GM18951 (cell line): ENCODE data around the gene PLEKHA7.
"Not testable (repeated sequence)": the region's sequence is repeated elsewhere in the genome, so short reads cannot be mapped to it uniquely, and the experiment has no call there.

Experiments
- POLR2A ChIP-seq: IDR thresholded peaks from 4 replicates; pipeline ENCODE4 v1.6.1; 2011; ENCODE audit warnings: mild to moderate bottlenecking; ENCODE audit not compliant: insufficient read length, insufficient read depth; ENCODE audit errors: extremely low read depth
- in situ Hi-C: fragments of 300-500 bp; cut with MboI; formaldehyde crosslinking; loops from one replicate; pipeline ENCODE4 v1.12.0; 2022; ENCODE audit warnings: low sequenced_read_pairs, mixed read lengths, inconsistent platforms; ENCODE audit not compliant: unreplicated experiment

PLEKHA7 gene

DNA sequence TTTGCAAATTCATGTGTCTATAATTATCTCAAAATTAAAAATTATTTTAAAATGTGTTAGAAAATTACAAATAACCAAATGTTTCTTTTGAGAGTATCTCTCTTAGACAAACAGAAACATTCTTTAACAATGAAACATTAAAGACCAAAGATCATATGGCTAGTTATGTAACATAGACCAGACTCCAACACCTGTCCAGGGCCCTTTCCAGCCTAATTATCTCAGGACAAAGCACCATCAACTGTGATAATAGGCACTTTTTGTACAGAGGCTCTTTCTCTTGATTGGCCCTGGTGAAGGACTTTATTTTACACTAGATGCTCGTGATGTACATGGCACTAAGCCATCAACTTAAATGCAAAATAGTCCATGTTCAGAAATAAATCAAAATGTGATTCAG lies 5.0 kb upstream of the PLEKHA7 start:
- no peak for TF ChIP-seq POLR2A
- in situ Hi-C loops, result no loop called here

DNA sequence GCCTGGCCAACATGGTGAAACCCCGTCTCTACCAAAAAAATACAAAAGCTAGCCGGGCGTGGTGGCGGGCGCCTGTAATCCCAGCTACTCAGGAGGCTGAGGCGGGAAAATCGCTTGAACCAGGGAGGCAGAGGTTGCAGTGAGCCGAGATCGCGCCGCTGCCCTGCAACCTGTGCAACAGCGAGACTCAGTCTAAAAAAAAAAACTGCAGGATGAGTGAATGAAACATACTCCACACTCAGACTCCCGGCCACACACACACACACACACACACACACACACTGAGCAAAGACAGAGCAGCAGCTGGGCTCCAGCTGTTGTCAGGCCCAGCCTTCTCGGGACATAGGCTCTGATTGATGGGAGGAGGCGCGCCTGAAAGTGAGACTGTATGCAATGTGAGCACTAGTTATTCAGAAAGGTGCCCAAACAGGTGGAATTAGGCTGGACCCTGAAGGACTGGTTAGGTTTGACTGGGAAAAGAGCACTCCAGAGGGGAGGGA lies 1.5 kb upstream of the PLEKHA7 start:
- in situ Hi-C loops, result no loop called here

DNA sequence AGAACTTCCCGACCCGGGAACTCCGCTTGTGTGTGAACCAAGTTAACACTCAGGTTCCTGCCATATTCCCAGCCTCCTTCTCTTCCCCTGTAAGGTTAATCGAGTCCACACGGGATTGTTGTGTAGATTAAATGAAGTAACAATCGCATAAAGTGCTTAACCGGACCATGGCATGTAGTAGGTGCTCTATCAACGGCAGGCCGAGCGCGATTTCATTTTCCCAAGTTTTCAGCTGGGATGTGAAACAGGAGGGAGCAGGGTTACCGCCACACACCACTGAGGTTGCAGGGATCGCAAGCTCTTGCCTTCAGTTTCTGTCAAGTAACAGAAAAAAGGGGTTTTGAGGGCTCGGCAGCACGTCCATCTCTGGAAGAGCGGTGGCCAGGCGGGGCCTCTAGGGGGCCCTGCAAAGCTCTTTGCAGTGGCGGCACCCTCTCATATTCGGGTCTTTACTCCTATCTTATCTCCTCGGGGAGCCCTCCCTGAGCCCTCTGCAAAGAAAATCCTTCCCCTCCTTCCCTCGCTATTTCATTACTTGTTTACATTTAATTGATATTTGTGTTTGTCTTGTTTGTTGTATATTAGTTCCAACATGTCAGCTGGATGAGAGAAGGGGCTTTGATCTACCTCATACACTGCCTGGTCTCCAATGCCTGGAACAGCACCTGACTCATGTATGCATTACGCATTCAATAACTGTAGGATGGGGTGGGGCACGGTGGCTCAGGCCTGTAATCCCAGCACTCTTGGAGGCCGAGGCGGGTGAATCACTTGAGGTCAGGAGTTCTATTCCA lies 816 bp upstream of the PLEKHA7 start:
- TF ChIP-seq POLR2A, result no peak
- in situ Hi-C loops, result no loop called here

More for the DNA sequence above, 1.5 kb upstream of the PLEKHA7 start:
- no peak for TF ChIP-seq POLR2A

DNA sequence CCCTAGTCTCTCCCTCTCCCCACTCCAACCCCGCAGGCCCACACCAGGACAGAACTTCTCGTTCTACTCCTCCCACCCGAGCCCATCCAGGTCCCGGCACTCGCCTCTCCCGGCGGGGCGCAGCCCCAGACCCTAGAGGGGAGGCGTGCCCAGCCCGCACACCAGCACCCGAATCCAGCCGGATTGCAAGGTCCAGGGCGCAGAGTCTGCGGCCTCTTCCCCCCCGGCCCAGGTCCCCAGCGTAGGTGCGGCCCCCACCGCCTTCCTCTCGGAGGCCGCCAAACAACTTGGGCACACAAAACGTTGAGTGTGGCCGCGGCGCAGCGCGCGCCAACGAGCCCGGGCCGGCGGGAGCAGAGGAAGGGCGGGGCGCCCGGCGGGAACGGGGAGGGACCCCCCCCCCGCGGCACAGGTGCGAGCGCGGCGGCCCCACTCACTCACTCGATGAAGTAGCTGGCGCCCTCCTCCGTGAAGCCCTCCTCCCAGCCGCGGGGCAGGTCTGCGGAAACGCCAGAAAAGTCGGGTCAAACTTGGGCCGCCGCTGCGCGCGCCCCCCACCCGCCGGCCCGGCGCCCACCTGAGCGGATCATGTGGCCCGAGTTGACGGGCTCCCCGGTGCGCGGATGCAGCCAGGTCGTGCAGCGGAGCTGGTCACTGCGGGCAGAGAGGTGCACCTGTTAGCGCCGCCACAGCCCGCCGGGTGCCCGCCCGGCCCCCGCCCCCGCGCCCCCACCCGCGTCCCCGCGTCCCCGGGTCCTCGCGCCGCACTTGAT lies 480 bp downstream of the PLEKHA7 start:
- TF ChIP-seq POLR2A, result no peak
- in situ Hi-C loops, result no loop called here

DNA sequence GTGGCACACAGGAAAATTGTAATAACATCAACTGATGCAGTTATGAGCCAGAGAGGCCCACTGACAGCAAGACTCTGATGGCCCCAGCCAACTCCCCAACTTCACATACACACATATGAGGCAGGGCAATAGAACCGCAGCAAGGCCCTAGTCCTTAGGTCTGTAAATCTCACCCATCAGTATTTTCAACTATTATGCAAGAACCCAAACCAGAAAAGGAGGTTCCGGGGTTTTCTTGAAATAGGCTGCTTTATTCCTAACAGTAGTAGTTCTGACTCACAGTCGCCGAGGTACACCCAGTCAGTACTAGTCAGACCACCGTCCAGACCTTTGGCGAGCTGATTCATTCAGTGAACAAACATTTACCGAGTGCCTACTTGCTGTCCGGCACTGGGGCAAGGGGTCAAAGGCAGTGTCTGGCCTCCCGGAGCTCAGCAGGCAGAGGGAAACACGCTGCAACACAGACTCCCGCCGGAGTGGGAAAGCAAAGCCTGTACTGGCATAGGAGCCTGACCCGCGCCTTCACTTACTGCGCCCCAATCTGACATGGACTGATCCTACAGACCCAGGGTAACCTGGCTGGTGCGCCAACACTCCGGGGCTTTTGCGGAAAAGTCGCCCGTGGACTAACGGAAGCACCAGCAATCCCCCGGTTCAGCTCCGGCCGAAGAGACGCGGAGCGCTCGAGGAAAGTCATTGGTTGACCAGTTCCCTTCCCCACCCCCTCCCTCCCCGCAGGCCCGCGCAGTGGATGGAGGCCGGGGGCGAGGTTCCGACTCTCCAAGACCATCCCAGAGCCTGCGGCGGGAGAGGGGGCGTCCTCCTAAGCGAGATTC lies 1.3 kb downstream of the PLEKHA7 start:
- no peak for TF ChIP-seq POLR2A
- in situ Hi-C loops, result no loop called here

DNA sequence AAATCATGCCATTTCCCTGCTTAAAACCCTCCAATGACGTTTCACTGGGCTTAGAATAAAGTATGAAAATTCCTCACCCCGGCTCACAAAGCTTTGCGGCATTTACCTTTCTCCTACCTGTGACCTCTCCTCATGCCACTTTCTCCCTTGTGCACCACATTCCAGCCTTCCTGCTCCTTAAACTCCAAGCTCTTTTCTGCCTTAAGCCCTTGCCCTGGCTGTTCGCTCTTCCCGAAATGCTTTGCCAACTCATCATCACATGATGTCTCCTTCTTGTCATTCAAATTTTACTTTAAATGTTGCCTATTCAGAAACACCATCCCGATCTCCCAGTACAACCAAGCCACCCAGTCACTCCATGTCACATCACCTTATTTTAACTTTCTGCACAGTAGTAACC lies 2.0 kb downstream of the PLEKHA7 start:
- in situ Hi-C loops, result no loop called here
- TF ChIP-seq POLR2A, result no peak

DNA sequence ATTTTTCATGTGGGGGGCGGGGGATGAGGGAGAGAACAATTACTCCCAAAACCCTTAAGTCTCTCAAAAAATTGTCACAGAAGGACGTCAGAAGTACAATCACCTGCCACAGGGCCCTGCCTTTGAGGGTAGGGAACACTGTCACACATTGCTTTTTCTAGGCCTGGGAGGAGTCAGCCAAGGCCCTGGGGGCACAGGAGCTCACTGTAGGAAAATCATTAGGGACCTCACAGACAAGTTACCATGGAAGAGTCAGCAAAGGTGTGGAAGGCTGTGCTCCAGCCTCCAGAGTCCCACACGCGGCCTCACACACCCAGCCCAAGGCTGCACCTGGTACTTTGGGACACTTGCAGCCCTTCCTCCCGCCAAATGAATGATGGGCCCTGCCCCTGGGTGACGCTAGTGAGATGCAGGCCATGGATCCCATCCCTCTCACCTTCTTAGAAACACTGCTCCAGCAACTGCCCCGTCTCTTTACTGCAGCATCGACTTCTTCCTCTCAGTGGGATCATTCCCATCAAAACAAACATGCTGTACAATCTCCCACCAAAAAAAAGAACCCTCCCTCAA lies 3.3 kb downstream of the PLEKHA7 start:
- no peak for TF ChIP-seq POLR2A
- in situ Hi-C loops, result no loop called here

DNA sequence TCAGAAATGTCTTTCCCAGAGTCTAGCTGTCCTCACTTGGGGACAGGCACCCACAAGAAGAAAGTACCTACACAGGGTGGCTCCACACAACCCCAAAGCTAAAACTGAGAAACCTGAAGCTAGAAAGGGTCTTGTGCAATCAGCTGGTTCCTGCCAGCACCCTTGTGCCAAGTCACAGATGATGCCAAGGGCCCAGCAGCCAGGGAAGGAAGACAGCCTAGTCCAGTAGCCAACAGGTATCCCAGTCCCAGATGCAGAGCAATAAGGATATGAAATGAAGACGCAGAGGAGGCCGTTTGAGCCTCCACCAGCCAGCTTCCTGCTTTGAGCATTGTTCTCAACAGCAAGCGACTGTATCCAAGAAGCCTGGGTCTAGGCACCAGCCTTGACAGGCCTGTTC lies 6.1 kb downstream of the PLEKHA7 start:
- TF ChIP-seq POLR2A, result no peak
- in situ Hi-C loops, result no loop called here

DNA sequence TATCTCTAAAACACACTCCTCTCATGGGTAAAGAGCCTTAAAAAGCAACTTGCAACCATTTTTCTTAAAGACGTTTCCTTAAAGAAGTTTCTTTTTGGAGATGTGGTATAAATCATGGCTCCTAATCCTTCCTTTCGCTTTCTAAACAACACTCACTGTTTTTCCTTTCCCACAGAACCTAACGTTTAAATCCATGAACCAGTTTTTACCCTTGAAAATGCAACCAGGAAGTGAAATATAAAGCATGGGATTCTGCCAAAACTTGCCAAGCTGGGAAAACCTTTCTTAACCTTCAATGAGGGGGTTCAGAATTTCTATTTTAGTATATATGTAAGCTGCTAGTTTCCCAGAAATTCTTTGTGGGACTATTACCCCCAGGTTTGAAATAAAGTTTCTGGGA lies 8.6 kb downstream of the PLEKHA7 start:
- in situ Hi-C loops, result no loop called here
- no peak for TF ChIP-seq POLR2A

DNA sequence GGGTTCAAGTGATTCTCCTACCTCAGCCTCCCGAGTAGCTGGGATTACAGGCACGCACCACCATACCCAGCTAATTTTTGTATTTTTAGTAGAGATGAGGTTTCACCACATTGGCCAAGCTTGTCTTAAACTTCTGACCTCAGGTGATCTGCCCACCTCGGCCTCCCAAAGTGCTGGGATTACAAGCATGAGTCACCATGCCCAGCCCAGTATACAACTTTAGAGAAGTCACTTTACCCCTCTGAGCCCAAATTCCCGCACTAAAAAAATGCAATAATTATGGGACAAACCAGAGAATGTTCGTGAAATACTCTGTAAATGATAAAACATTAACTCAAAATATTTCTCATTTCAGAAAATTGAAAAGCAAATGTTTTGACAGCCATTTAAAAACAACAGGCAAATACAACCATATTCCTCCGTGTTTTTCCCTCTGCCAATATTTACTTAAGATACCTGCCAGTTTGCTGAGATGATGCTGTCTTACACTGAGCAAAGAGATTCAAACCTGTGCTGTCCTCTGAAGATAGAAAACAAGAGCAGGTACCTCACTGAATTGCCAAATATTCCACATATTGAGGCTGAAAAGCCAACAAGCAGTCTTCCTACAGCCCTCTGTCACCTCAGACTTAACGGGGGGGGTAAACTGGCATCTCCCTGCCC lies 9.6 kb downstream of the PLEKHA7 start:
- in situ Hi-C loops, result no loop called here
- TF ChIP-seq POLR2A, result no peak

DNA sequence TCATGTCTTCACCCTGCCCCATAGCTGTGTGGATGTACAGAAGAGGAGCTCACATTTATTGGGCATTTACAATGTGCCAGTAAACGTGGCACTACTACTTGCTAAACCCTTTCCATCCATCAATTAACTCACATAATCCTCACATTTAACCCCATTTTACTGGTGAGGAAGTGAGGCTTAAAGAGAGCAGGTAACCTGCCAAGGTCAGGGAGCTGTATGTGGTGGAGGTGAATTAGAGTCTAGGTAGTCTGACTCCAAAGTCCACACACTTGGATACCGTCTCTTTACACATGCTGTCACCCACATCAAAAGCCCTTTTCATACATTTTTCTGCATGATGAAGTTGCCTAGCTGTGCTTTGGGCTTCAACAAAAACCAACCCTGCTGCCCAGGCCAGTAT lies 10.8 kb downstream of the PLEKHA7 start:
- TF ChIP-seq POLR2A, result no peak
- in situ Hi-C loops, result no loop called here

DNA sequence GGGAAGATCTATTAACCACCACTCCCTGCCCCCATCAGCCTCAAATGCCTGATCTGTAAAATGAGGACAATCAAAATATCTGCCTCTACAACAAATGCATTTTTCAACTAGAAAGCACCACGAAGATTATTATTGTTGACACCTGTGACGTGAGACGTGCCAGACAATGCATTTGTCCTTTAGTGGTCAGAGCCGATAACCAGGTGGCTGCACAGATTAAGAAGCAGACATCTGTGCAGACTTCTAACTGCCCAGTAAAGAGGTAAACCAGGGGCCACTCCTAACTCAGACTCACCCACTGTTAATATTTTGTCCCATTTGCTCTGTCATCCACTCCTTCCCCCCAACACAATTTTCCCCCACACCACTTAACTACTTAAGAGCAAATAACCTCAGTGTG lies 11.7 kb downstream of the PLEKHA7 start:
- no peak for TF ChIP-seq POLR2A
- in situ Hi-C loops, result no loop called here

DNA sequence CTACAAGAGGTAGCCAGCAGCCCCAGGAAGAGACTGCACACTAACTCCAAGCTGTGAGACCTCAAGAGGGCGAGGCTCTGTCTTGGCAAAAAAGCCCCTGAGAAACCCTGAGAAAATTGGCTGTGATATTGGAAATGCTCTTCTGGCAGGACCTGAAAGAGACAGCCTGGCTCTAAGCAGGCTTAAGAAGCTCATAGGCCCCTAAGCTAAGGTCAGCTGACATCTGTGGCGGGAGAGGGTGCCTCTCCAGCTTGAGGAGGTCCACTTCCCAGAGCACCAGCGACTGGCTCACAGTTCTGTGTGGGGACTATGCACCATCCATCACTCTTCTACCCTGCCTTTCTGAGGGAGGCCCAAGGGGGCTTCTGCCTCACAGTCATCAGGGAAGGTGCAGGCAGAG lies 12.4 kb downstream of the PLEKHA7 start:
- in situ Hi-C loops, result no loop called here
- TF ChIP-seq POLR2A, result no peak

DNA sequence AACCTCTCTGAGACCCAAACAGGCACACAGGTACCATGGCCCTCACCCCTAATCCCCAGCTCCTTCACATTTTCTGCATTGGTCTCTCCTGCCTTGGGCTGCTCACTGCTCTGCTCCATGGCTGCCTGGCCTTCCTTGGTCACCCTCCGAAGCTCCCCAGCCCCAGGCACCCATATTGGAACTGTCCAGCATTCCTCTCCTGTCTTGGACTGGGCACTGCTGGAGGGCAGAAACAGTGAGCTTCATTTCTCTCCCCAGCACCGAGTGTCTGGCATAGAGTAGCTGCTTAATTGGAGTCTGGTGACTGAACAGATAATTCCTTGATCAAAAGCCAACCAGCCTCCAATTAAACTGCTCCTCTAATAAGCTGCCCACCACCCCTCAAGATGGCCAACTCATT lies 13.2 kb downstream of the PLEKHA7 start:
- no peak for TF ChIP-seq POLR2A
- in situ Hi-C loops, result no loop called here

DNA sequence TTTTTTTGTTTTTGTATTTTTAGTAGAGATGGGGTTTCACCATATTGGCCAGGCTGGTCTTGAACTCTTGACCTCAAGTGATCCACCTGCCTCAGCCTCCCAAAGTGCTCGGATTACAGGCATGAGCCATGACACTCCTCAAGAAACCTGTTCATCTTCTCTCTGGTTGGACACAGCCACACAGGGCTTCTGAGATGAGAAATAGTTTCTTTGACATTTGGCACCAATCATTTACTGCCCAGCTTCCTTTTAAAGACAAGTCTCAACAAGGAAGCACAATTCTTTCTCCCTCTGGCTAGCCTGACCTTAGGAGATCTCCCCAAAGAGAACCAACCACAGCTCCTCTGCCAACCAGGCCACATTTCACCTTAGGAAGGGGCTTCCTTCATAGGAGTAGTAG lies 14.0 kb downstream of the PLEKHA7 start:
- in situ Hi-C loops, result not testable (repeated sequence)
